Uterus (tissue), 4 donors: Measurements from ENCODE around the gene CYP3A4. TPM values are rescaled to one million over a fixed set of nuclear protein-coding genes. Genes with fewer than 3 reads are reported as not detected.

Source experiments
- DNase-seq, 2 donors: peaks; one replicate each; pipeline ENCODE4 v3.0.0-alpha.2; 2019 to 2020
- H3K27ac ChIP-seq, 2 donors: fragments of 200-600 bp; sonication (generic); 1 replicate in 1 of 2; 2 replicates in 1 of 2; pipeline ENCODE4 v1.5.1; 2016 to 2018
- H3K27me3 ChIP-seq, 2 donors: fragments of 200-600 bp; sonication (generic); one replicate each; pipeline ENCODE4 v1.5.1; 2018 to 2019; ENCODE audit warnings: control low read depth in 1 of 2
- H3K36me3 ChIP-seq, 2 donors: fragments of 200-600 bp; sonication (generic); one replicate each; pipeline ENCODE4 v1.5.1; 2019; ENCODE audit warnings: control low read depth in 1 of 2
- H3K4me1 ChIP-seq, 2 donors: fragments of 200-600 bp; sonication (generic); one replicate each; pipeline ENCODE4 v1.5.1; 2018 to 2019; ENCODE audit warnings: control low read depth in 1 of 2
- H3K4me3 ChIP-seq, 2 donors: fragments of 200-600 bp; sonication (generic); 1 replicate in 1 of 2; 2 replicates in 1 of 2; pipeline ENCODE4 v1.5.1; 2018 to 2019; ENCODE audit warnings: mild to moderate bottlenecking in 1 of 2
- H3K9me3 ChIP-seq, 2 donors: fragments of 200-600 bp; sonication (generic); one replicate each; pipeline ENCODE4 v1.5.1; 2019; ENCODE audit warnings: control low read depth in 1 of 2
- CTCF ChIP-seq, 4 experiments: fragments of 200-600 bp in 2 of 4; fragments of 450-650 bp in 2 of 4; sonication (generic) in 2 of 4; IDR thresholded peaks; one replicate each; pipeline ENCODE4 v1.5.1; 2016 to 2019; ENCODE audit warnings: antibody characterized with exemption in 4 of 4, mild to moderate bottlenecking in 2 of 4, moderate library complexity in 1 of 4
- POLR2A ChIP-seq, 2 donors: fragments of 450-650 bp; IDR thresholded peaks; one replicate each; pipeline ENCODE4 v1.6.1; 2016; ENCODE audit warnings: antibody characterized with exemption in 2 of 2, mild to moderate bottlenecking in 1 of 2, moderate library complexity in 1 of 2
- intact Hi-C: fragments of 100-400 bp; cut with DNase I; formaldehyde crosslinking; loops from one replicate; pipeline ENCODE4 v1.15.1; 2023; ENCODE audit warnings: low total_unique reads
- total RNA-seq, 4 donors: library from RNA; depleted of rRNA in 3 of 4; stranded (reverse); fragments of >200 nt in 3 of 4; gene quantifications; one replicate each; pipeline versions ENCODE4 v1.1.0 to v1.2.4, GENCODE V29; 2014 to 2023
- donor health status: DM: yes; HTN: yes; CAD: no.

Gene CYP3A4
- total RNA-seq: under 1 TPM in 1 of 4 donors, not detected in 3; 0.18 TPM

GRCh38 chr7:99784007-99784406 is at the start of gene CYP3A4:
Gene CYP3A4, minus strand, starts transcription at chr7:99784184. Its CDS starts 103 bp downstream, at chr7:99784081.
- Histone ChIP-seq H3K4me3 (no peak within 1 kb of the TSS), H3K27me3 (no peaks in the 10 kb centered on the region), H3K36me3 (no peaks in the 10 kb centered on the region), H3K27ac (no peak within 1 kb of the TSS), H3K4me1 (no peaks in the 10 kb centered on the region), H3K9me3 (no peaks in the 10 kb centered on the region)
- no peak for TF ChIP-seq POLR2A (IDR thresholded peaks at IDR 0.05)
- no peak for TF ChIP-seq CTCF (IDR thresholded peaks at IDR 0.05)
- DNase-seq: no peak
- intact Hi-C loops: no loop called here

GRCh38 chr7:99833289-99833877 is 49.4 kb upstream of the CYP3A4 start:
- no peak for DNase-seq
- no peaks in the 10 kb centered on the region for H3K36me3 ChIP-seq
- no peak overlapping the region for H3K27ac ChIP-seq
- intact Hi-C loops: no loop called here
- TF ChIP-seq CTCF (IDR thresholded peaks at IDR 0.05): no peak
- no peak for TF ChIP-seq POLR2A (IDR thresholded peaks at IDR 0.05)
- H3K27me3 ChIP-seq: no peaks in the 10 kb centered on the region
- no peaks in the 10 kb centered on the region for H3K9me3 ChIP-seq
- H3K4me3 ChIP-seq: no peak overlapping the region
- H3K4me1 ChIP-seq: no peaks in the 10 kb centered on the region

GRCh38 chr7:99831595-99831994 is 47.6 kb upstream of the CYP3A4 start:
- H3K4me1 ChIP-seq: no peaks in the 10 kb centered on the region
- H3K27ac ChIP-seq: no peak overlapping the region
- H3K4me3 ChIP-seq: no peak overlapping the region
- intact Hi-C loops: no loop called here
- H3K27me3 ChIP-seq: no peaks in the 10 kb centered on the region
- H3K9me3 ChIP-seq: no peaks in the 10 kb centered on the region
- no peaks in the 10 kb centered on the region for H3K36me3 ChIP-seq
- DNase-seq: no peak
- TF ChIP-seq CTCF (IDR thresholded peaks at IDR 0.05) (no peak), POLR2A (IDR thresholded peaks at IDR 0.05) (no peak)

- no peak for DNase-seq
- Histone ChIP-seq H3K27ac (no peak overlapping the region), H3K4me3 (no peak overlapping the region), H3K9me3 (no peaks in the 10 kb centered on the region), H3K36me3 (no peaks in the 10 kb centered on the region), H3K27me3 (no peaks in the 10 kb centered on the region), H3K4me1 (no peaks in the 10 kb centered on the region)
- intact Hi-C loops: no loop called here
- TF ChIP-seq POLR2A (IDR thresholded peaks at IDR 0.05) (no peak), CTCF (IDR thresholded peaks at IDR 0.05) (no peak)
Measured at GRCh38 chr7:99829524-99830160, 45.7 kb upstream of the CYP3A4 start.

GRCh38 chr7:99828811-99829210 is 44.8 kb upstream of the CYP3A4 start:
- Histone ChIP-seq H3K27ac (no peak overlapping the region), H3K27me3 (no peaks in the 10 kb centered on the region), H3K4me3 (no peak overlapping the region), H3K9me3 (no peaks in the 10 kb centered on the region), H3K36me3 (no peaks in the 10 kb centered on the region), H3K4me1 (no peaks in the 10 kb centered on the region)
- no peak for TF ChIP-seq CTCF (IDR thresholded peaks at IDR 0.05)
- no peak for TF ChIP-seq POLR2A (IDR thresholded peaks at IDR 0.05)
- DNase-seq: no peak
- intact Hi-C loops: no loop called here
